NCI-H2107 treated with DMSO at 0.1 percent for 48 hours (cell line): Measurements from ENCODE around the gene KCNIP3.
"Not testable (repeated sequence)": the region's sequence is repeated elsewhere in the genome, so short reads cannot be mapped to it uniquely, and the experiment has no call there.

ENCODE experiments used
- DNase-seq: peaks from one replicate; lab custom pipeline; 2025; ENCODE audit not compliant: unreplicated experiment; lab: John Stamatoyannopoulos, UW

KCNIP3 gene

GRCh38 chr2:95296880-95297487, at the start of gene KCNIP3:
Gene KCNIP3 (plus strand): TSS chr2:95297347. CDS start chr2:95297439, 92 bp downstream.
- DNase-seq = peak; percentile 64

- DNase-seq = no peak
Observed at GRCh38 chr2:95258271-95258670, 38.9 kb upstream of the KCNIP3 start.

- no peak for DNase-seq
Observed at GRCh38 chr2:95260028-95261023, 36.8 kb upstream of the KCNIP3 start.

DNA sequence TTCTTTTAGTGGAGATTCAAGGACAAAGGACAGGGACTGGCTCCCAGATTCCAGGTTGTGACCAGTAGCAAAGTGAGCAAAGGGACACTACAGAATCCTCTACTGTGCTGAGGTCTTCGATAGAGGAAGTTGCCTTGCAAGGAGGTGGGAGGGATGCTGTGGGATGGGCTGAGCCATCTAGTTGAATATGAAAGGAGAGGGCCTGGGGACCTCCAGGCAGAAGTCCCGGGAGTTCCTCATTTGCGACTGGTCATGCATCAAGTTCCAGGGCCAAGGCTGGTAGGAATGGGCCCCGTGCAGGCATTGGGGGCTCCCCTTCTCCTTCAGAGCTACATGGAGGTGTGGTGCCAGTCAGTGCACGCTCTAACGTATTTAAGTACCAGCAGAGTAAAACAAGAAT, 35.5 kb upstream of the KCNIP3 start:
- DNase-seq = no peak

GRCh38 chr2:95262896-95263542, 34.1 kb upstream of the KCNIP3 start:
- DNase-seq = no peak

GRCh38 chr2:95264624-95265023, 32.5 kb upstream of the KCNIP3 start:
- DNase-seq = peak; percentile 10

DNA sequence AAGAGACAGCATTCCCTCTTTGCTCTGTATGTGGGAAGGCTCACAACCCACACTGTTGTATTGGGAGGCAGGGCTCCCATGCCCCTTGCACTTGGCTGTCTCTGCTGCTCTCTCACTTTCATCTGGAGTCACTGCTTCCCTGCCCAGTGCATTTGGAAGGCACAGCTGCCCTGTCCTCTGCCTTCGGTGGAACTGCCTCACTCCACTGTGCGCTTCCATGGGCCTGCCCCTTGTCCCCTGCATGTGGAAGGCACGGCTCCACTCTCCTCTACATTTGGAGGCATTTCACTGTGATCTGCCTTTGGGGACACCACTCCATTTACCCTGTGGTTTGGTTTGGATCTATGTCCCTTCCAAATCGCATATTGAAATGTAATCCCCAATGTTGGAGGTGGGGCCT, 32.0 kb upstream of the KCNIP3 start:
- no peak for DNase-seq

DNA sequence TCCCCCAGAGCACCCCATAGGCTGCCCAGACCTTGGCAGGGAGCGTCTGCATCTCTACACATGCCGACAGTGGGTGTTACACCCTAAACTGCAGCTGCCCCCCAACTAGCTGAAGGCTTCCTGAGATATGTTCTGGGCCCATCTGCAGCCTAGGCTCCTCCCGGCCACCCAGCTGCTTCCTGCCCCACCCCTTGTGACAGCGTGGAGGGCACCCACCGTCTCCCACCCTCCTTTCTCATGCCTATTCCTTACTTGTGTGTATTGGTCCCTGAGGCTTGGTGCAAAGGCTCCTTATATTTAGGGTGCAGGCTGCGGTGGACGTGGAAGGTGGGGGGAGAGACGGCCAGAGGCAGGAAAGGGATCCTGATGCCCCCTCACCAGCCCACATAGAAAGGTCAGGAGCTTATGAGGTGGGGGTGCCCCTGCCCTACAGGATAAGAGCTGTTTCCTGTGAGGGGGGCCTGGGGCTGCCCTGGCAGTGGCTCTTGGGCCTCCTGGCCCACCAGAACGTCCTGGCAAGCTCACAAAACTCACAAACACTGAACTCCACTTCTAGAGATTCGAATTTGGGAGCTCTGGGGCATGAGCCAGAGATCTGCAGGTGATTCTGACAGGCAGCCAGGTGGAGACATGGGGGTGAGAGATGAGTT, 30.2 kb upstream of the KCNIP3 start:
- DNase-seq = no peak

GRCh38 chr2:95267458-95268210, 29.5 kb upstream of the KCNIP3 start:
- DNase-seq = no peak

- DNase-seq = no peak
Observed at GRCh38 chr2:95268211-95269035, 28.7 kb upstream of the KCNIP3 start.

GRCh38 chr2:95269036-95269680, 28.0 kb upstream of the KCNIP3 start:
- no peak for DNase-seq

DNA sequence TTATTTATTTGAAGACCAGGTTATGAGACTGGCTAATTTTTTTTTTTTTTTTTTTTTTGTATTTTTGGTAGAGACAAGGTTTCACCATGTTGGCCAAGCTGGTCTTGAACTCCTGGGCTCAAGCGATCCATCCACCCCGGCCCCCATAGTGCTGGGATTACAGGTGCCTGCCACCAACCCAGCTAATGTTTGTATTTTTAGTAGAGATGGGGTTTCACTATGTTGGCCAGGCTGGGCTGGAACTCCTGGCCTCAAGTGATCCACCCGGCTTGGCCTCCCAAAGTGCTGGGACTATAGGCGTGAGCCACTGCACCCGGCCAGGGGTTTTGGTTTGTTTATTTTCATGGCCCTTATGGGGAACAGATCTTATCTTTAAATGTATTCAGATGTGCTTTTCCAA, 27.4 kb upstream of the KCNIP3 start:
- DNase-seq = not testable (repeated sequence)

- DNase-seq = no peak
Observed at GRCh38 chr2:95270541-95271081, 26.5 kb upstream of the KCNIP3 start.

- DNase-seq = no peak
Observed at GRCh38 chr2:95271381-95271971, 25.7 kb upstream of the KCNIP3 start.

- no peak for DNase-seq
Observed at GRCh38 chr2:95272299-95272751, 24.8 kb upstream of the KCNIP3 start.

DNA sequence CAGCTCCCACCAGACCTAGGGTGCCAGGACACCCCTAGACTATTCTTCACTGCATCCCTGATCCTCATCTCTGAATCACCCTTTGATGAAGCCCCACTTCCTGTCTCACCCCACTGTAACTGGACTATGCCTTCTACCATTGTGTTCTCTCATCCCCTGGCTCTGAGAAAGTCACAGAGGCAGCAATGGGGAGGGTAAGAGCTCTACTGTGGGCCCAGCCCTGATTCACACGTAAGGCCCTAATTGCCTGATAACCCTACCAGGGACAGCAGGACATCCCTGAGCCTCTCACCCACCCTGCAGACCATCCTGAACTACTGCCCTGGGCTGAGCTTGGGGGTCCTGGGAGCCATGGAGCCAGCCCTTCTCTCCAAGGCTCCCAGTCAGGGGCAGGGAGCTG, 24.4 kb upstream of the KCNIP3 start:
- no peak for DNase-seq

GRCh38 chr2:95273566-95274290, 23.4 kb upstream of the KCNIP3 start:
- DNase-seq = no peak
